HL-60 (cell line): ENCODE results near the gene MYOM3.
"Not testable (repeated sequence)": the region's sequence is repeated elsewhere in the genome, so short reads cannot be mapped to it uniquely, and the experiment has no call there.

ENCODE experiments used
- DNase-seq, 2 experiments: peaks; one replicate each; pipeline ENCODE4 v3.0.0-alpha.2; 2010 to 2020; ENCODE audit warnings: low read depth in 1 of 2, low spot score in 1 of 2
- H3K27ac ChIP-seq: fragments of 250-450 bp; sonication (Bioruptor Pico); replicated peaks from 2 replicates; pipeline ENCODE4 v1.5.1; 2020; ENCODE audit warnings: mild to moderate bottlenecking, moderate library complexity
- H3K27me3 ChIP-seq: fragments of 250-450 bp; sonication (Bioruptor Pico); 2 replicates; pipeline ENCODE4 v1.5.1; 2021; ENCODE audit warnings: mild to moderate bottlenecking, moderate library complexity; ENCODE audit not compliant: insufficient read depth, poor library complexity, severe bottlenecking
- H3K4me3 ChIP-seq: replicated peaks from 2 replicates; pipeline ENCODE4 v1.5.1; 2011; ENCODE audit warnings: mild to moderate bottlenecking, control low read depth, low read length; ENCODE audit not compliant: insufficient read depth
- CTCF ChIP-seq: IDR thresholded peaks from one replicate; pipeline ENCODE4 v1.5.1; 2011; ENCODE audit warnings: low read length, control low read depth, inconsistent platforms; ENCODE audit not compliant: insufficient read depth
- GABPA ChIP-seq: IDR thresholded peaks from 2 replicates; pipeline ENCODE4 v1.6.1; 2012; ENCODE audit warnings: low read depth
- POLR2AphosphoS5 ChIP-seq: IDR thresholded peaks from 2 replicates; pipeline ENCODE4 v1.6.1; 2012; ENCODE audit warnings: low read depth
- REST ChIP-seq: IDR thresholded peaks from 2 replicates; pipeline ENCODE4 v1.6.1; 2012; ENCODE audit warnings: low read depth; ENCODE audit not compliant: insufficient replicate concordance
- SPI1 ChIP-seq: IDR thresholded peaks from 2 replicates; pipeline ENCODE4 v1.6.1; 2012; ENCODE audit warnings: low read depth, mild to moderate bottlenecking, borderline replicate concordance

Gene MYOM3

DNA sequence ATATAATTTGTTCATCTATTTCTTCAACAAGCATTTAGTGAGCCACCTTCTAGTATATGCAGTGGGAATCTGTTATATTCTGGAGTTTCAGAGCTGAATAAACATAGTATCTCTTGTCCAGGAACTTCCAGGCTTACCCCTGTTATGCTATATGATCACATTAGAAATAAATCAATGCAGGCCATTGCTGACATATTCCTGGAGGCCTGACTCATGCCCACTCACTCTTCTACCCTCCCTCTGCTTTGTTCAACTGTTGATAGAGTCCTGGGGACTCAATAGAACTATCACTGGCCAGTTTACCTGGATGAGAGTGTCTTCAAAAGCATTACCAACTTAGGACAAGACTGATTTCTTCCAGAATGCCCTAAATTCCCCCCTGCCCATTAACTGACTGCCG lies 102.5 kb downstream of the MYOM3 start:
- Histone ChIP-seq H3K27ac (no peak overlapping the region), H3K4me3 (no peak overlapping the region), H3K27me3 (no peaks in the 10 kb centered on the region)
- no peak for DNase-seq
- TF ChIP-seq CTCF (no peak), POLR2AphosphoS5 (no peak)

- H3K4me3 ChIP-seq, H3K27me3 ChIP-seq, H3K27ac ChIP-seq, DNase-seq: not testable (repeated sequence)
Observed at GRCh38 chr1:24008574-24009184, 103.3 kb downstream of the MYOM3 start.

- no peaks in the 10 kb centered on the region for H3K27me3 ChIP-seq
- TF ChIP-seq POLR2AphosphoS5 (no peak), REST (no peak), SPI1 (no peak), GABPA (no peak), CTCF (no peak)
- DNase-seq: no peak
- H3K27ac ChIP-seq: no peak overlapping the region
- no peak overlapping the region for H3K4me3 ChIP-seq
Observed at GRCh38 chr1:24007079-24007478, 104.9 kb downstream of the MYOM3 start.
